ENCODE results near the gene LIFR. TPM values are rescaled to one million over a fixed set of nuclear protein-coding genes. Genes with fewer than 3 reads are reported as not detected.

The LIFR gene
- total and polyA plus RNA-seq, 8 donors: 52.6 to 218 (median 194) TPM

DNA sequence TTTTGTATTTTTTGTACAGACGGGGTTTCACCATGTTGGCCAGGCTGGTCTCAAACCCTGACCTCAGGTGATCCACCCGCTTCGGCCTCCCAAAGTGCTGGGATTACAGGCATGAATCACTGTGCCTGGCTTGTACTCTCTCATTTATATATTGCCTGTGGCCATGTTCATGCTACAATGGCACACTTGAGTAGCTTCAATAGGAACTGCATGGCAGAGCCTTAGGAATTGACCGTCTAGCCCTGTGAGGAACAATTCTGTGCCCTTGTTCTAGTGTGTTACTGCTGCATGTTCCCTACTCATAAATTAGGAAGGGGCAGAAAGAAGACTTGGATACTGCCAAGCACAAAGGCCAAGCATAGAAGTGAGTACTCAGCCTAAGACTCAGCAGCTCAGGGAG lies 104.2 kb downstream of the LIFR start:
- no peak for TF ChIP-seq CTCF (IDR thresholded peaks at IDR 0.05)
- intact Hi-C loops (cut with DNase I): no loop called here
- no peaks in the 10 kb centered on the region for H3K4me1 ChIP-seq

DNA sequence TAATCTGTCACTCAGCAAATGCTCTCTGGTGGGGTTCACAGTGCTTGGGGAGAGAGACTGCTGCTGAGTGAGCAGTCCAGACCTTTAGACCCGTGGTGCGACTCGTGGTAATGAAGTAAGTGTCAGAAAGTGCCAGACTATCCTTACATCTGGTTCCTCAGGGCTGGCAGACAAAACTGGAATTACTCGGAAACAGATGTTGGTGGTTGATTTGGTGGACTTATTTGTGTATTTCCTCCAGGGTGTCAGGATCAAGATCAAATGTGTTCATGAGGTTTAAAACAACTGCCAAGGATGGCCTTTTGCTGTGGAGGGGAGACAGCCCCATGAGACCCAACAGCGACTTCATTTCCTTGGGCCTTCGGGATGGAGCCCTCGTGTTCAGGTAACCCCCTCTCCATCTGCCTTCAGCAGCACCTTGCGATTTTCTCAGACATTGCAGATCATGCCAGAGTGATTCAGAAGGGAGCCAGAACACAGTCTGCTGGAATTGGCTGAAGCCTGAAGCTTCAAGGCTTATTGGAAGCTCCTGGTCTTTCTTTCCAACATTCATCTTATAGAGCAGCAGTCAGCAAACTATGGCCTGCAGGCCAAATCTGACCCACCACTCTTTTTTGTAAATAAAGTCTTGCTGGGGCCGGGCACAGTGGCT lies 105.2 kb downstream of the LIFR start:
- Histone ChIP-seq H3K9me3 (no peaks in the 10 kb centered on the region), H3K4me3 (no peak overlapping the region), H3K27ac (no peak overlapping the region), H3K27me3 (peaks cover 0 to 94% of the 10 kb centered on the region in 2 donors), H3K36me3 (no peaks in the 10 kb centered on the region), H3K4me1 (no peaks in the 10 kb centered on the region)
- DNase-seq: no peak
- intact Hi-C loops (cut with DNase I): no loop called here
- no peak for ATAC-seq
- TF ChIP-seq CTCF (IDR thresholded peaks at IDR 0.05): no peak

More for the DNA sequence above, 104.2 kb downstream of the LIFR start:
- no peak for DNase-seq
- Histone ChIP-seq H3K36me3 (no peaks in the 10 kb centered on the region), H3K27me3 (peaks cover 0 to 94% of the 10 kb centered on the region in 2 donors), H3K9me3 (no peaks in the 10 kb centered on the region), H3K4me3 (no peak overlapping the region), H3K27ac (no peak overlapping the region)
- no peak for ATAC-seq

DNA sequence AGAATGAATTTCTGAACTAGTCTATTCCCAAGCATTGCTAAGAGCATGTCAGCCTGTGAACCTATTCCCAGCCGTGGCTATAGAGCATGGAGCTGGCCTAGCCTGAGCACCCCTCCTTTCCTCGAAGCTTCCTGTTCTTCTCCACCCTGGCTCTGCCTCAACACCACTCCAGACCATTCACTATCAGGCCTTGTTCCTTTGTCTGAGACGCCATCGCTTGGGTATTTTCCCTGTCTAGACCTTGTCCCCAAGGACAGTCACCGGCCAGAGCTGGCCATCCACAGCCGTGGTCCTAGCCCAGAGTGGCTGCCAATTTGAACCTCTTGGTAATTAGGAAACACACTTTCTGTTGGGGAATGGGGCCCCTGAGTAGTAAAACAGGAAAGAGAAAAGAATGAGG lies 105.8 kb downstream of the LIFR start:
- TF ChIP-seq CTCF (IDR thresholded peaks at IDR 0.05): no peak
- intact Hi-C loops (cut with DNase I): no loop called here
- H3K4me1 ChIP-seq: no peaks in the 10 kb centered on the region
- no peaks in the 10 kb centered on the region for H3K9me3 ChIP-seq
- peaks cover 0 to 94% of the 10 kb centered on the region in 2 donors for H3K27me3 ChIP-seq
- no peak for ATAC-seq
- H3K36me3 ChIP-seq: no peaks in the 10 kb centered on the region
- no peak overlapping the region for H3K27ac ChIP-seq
- DNase-seq: no peak
- no peak overlapping the region for H3K4me3 ChIP-seq

- intact Hi-C loops (cut with DNase I): loop anchor here (10.0 kb wide), 1 partner anchor 356 kb away; no protein-coding TSS in a partner anchor
- ATAC-seq (no peak), DNase-seq (no peak)
- no peaks in the 10 kb centered on the region for H3K9me3 ChIP-seq
- peaks cover 0 to 95% of the 10 kb centered on the region in 2 donors for H3K27me3 ChIP-seq
- H3K36me3 ChIP-seq: no peaks in the 10 kb centered on the region
- no peak for TF ChIP-seq CTCF (IDR thresholded peaks at IDR 0.05)
- no peaks in the 10 kb centered on the region for H3K4me1 ChIP-seq
- H3K27ac ChIP-seq: no peak overlapping the region
- no peak overlapping the region for H3K4me3 ChIP-seq
Observed at GRCh38 chr5:38448568-38449350, 107.7 kb downstream of the LIFR start.

GRCh38 chr5:38447786-38448185 lies 108.7 kb downstream of the LIFR start:
- ATAC-seq (no peak), DNase-seq (peak in 1 of 4 donors; percentile 59)
- Histone ChIP-seq H3K27ac (no peak overlapping the region), H3K9me3 (no peaks in the 10 kb centered on the region), H3K36me3 (no peaks in the 10 kb centered on the region), H3K4me3 (no peak overlapping the region), H3K27me3 (peaks cover 0 to 100% of the 10 kb centered on the region in 2 donors), H3K4me1 (no peaks in the 10 kb centered on the region)
- intact Hi-C loops (cut with DNase I): loop anchor here (10.0 kb wide), 1 partner anchor 357 kb away; no protein-coding TSS in a partner anchor
- no peak for TF ChIP-seq CTCF (IDR thresholded peaks at IDR 0.05)

Measured in left lung (tissue), 10 donors.